Measurements from ENCODE around the gene APEX1. TPM values are rescaled to one million over a fixed set of nuclear protein-coding genes. Genes with fewer than 3 reads are reported as not detected.

The APEX1 gene
- total RNA-seq (2022; extraction: Qiagen RNA extraction; ENCODE audit: low read depth): 250 to 269 TPM (median 262 TPM) in 5 replicates

DNA sequence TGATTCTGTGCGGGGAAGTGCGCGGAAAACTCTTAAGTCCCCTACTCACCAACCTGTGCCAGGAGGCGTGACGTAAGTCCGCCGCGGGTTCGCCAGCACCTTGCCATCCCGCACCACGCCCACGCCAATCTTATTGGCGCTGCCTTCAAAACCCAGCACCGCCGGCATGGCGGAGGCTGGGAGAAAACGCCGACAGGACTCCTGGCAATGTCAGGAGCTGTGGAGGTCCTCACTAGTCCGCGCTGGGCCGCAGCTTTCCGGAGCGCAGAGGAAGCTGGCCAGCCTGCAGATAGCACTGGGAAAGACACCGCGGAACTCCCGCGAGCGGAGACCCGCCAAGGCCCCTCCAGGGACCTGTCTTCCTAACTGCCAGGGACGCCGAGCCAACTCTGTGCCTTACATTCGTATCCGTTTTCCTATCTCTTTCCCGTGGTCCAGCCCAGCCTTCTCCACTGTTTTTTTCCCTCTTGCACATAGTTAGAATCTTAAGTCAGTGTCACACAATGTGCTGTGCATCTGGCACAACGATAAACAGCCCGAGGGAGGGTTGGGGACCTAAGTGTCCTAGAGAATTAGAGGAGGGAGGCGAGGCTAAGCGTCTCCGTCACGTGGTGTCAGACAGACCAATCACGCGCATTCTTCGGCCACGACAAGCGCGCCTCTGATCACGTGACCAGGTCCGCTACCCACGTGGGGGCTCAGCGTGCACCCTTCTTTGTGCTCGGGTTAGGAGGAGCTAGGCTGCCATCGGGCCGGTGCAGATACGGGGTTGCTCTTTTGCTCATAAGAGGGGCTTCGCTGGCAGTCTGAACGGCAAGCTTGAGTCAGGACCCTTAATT, at the start of gene APEX1, which contains the start of gene OSGEP:
APEX1 (plus strand) TSS at position 711 of the 839 bp plus-strand sequence. CDS start 420 bp downstream, outside the sequence.
OSGEP (minus strand) TSS at position 297 of the 839 bp plus-strand sequence; CDS start at position 168, 129 bp downstream.

DNA sequence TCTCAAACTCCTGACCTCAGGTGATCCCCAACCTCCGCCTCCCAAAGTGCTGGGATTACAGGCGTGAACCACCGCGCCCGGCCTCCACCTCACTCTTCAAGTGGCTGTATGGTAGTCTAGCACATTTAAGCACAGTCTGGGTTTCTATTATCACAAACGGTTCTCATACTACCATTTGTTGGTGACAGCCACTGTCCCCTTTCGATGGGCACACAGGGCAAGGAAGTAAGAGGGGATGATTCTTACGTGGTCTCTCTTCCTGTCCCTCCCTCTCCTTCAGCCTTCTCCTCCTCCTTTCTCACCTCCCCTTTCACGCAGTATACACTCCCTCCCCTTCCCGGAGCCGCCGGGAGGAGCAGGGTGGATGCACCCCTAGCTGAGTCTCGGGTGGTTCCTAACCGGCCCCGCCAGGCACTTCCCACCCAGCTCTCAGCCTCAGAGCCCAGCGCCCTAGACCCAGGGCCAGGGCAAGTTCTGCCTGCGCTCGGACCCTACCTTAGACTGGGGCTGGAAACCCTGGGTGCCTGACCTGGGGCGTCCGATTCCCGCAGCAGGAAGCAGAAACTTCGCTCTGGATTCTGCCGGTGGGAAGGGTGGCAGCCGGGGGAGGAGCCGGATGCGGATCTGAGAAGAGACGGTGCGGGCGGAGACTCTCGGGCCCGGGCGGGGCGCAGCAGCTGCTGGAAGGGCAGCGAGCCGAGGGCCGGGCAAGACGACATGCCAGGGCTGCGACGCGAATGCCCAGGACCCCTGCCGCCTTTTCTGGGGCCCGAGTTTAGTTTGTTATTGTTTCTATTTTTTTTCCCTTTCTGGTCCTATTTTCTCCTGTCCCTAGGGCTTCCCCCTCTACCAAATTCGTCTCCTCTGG, 41.9 kb upstream of the APEX1 start, which contains the start of gene TEP1:
TEP1 (minus strand) TSS at position 626 of the 868 bp plus-strand sequence. CDS start 5,062 bp downstream, outside the sequence.

DNA sequence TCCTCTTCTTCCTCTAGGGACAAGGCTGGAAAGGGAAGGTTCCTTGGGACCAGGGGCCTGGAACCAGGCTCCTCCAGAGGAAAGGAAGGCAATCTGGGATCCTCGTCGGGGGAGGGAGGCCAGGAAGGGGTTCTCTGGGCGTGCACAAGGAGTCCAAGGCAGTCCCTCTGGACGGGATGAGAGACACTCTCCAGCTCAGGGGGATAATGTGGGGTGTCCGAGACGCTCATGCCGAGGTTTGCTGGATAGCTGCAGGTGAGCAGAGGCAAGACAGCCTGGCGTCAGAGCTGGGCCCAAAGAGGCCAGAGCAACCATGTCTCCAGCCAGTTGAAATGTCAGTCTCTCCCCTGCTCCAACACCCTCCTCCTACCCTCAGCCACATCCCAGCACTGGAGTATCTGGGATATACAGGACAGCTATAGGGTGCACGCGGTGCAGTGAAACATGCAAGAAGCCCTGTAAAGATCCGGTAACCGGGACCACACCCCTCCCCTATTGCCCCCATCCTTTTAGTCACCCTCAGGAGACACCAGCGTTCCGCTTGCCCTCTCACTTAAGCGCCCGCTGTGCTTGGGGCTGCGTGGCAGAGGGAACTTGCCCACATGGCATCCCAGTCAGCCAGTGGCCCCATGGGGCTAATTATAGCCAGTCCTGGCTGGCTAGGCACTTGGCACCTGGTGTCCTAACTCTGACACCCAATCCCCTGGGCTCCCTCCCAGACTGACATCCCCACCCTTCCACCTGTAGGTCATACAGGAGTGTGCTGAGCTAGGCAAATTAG, 19.3 kb upstream of the APEX1 start, which contains the start of gene KLHL33:
KLHL33 (minus strand) TSS at position 585 of the 781 bp plus-strand sequence; CDS start at position 230, 355 bp downstream.

DNA sequence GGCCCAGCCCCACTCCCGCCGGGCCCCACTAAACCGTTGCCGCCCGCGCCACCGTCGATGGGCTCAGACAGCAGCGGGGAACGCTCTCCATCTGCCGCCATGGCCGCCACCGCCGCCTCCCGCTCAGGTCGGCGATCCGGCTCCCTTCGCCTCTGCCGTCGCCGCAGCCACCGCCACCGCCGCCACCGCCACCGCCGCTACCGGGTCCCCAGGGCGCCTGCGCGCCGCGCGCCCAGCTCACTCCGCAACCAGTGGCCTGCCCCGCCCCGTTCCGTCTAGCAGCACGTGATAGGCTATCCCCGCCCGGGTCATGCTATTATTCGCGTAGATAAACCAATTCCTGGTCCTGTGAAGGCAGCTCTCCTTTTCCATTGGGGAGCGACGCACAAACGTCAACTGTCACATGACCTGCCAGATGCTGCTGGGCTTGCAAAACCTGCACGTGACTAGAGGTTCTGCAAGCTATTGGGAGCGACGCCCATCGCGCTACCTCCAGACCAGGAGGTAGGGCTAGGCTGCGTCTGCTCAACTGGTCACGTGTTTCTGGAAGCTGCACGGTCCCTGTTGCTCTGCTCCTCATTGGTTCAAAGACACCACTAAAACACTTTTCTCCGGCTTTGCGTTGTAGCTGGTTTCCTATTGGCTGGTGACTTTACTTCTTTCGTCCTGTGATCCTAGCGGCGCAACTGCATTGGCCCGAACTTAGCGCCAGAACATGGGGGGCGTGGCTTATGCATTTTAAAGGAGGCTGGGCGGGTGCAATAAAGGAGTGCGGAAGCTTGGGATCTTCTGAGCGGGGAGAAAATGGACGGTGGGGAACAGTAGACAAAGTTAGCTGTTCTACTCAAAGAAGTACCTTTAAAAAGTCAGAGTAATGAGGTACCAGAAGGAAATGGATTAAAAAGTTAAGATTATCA, 6.5 kb downstream of the APEX1 start, which contains the start of gene PIP4P1:
PIP4P1 (minus strand) TSS at position 210 of the 917 bp plus-strand sequence; CDS start at position 101, 109 bp downstream.

DNA sequence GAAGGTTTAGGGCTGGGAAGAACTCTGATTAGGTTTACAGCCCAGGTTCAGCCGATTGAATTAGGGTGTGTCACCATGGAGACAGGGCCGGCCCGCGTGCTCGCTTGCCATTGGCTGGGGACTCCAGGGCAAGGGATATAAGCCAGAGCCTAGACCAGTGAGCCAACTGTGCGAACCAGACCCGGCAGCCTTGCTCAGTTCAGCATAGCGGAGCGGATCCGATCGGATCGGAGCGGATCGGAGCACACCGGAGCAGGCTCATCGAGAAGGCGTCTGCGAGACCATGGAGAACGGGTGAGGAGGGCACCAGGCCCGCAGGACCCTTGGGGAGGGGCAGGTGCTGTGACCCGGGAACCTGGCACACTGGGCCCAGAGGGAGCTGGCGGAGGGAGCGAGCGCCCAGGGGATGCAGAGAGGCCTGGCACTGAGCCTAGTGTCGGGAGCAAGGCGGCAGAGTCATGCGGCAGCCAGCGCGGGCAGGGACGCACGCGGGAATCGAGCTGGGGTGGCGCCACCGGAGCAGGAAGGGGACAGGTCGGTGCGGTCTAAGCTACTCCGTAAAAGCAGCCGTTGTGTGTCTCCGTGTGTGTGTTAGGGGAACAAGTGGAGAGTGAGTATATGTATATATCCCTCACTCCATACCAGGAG, 14.3 kb downstream of the APEX1 start, which contains the start of gene PNP:
PNP (plus strand) TSS at position 165 of the 648 bp plus-strand sequence; CDS start at position 284, 119 bp downstream.

Other genes starting within 250 kb of the APEX1 start
- not detected in 5 replicates for gene OR11H6, start 231.5 kb upstream of the APEX1 start, total RNA-seq (2022; extraction: Qiagen RNA extraction; ENCODE audit: low read depth)
- gene OR11H7, start 226.2 kb upstream of the APEX1 start, total RNA-seq (2022; extraction: Qiagen RNA extraction; ENCODE audit: low read depth): not detected in 5 replicates
- not detected in 5 replicates for gene OR11H4, start 215.9 kb upstream of the APEX1 start, total RNA-seq (2022; extraction: Qiagen RNA extraction; ENCODE audit: low read depth)
- gene TTC5, start 149.3 kb upstream of the APEX1 start, total RNA-seq (2022; extraction: Qiagen RNA extraction; ENCODE audit: low read depth): 18.3 to 25.0 TPM (median 20.4 TPM) in 5 replicates
- 38.7 to 52.9 TPM (median 41.0 TPM) in 5 replicates for gene CCNB1IP1, start 121.9 kb upstream of the APEX1 start, total RNA-seq (2022; extraction: Qiagen RNA extraction; ENCODE audit: low read depth)
- gene PARP2, start 111.6 kb upstream of the APEX1 start, total RNA-seq (2022; extraction: Qiagen RNA extraction; ENCODE audit: low read depth): 19.5 to 25.9 TPM (median 22.4 TPM) in 5 replicates
- gene TEP1, start 41.7 kb upstream of the APEX1 start, total RNA-seq (2022; extraction: Qiagen RNA extraction; ENCODE audit: low read depth): 8.4 to 11.0 TPM (median 9.8 TPM) in 5 replicates
- gene KLHL33, start 19.1 kb upstream of the APEX1 start, total RNA-seq (2022; extraction: Qiagen RNA extraction; ENCODE audit: low read depth): not detected in 5 replicates
- gene OSGEP, start 414 bp upstream of the APEX1 start, total RNA-seq (2022; extraction: Qiagen RNA extraction; ENCODE audit: low read depth): 19.1 to 25.1 TPM (median 25.0 TPM) in 5 replicates
- gene PIP4P1, start 6.2 kb downstream of the APEX1 start, total RNA-seq (2022; extraction: Qiagen RNA extraction; ENCODE audit: low read depth): 29.2 to 44.4 TPM (median 33.0 TPM) in 5 replicates
- 167 to 193 TPM (median 175 TPM) in 5 replicates for gene PNP, start 14.2 kb downstream of the APEX1 start, total RNA-seq (2022; extraction: Qiagen RNA extraction; ENCODE audit: low read depth)
- 0.23 to 0.40 TPM (median 0.33 TPM) in 4 of 5 replicates, not detected in the other for gene RNASE10, start 50.3 kb downstream of the APEX1 start, total RNA-seq (2022; extraction: Qiagen RNA extraction; ENCODE audit: low read depth)
- gene RNASE9, start 105.8 kb downstream of the APEX1 start, total RNA-seq (2022; extraction: Qiagen RNA extraction; ENCODE audit: low read depth): not detected in 5 replicates
- gene RNASE11, start 132.8 kb downstream of the APEX1 start, total RNA-seq (2022; extraction: Qiagen RNA extraction; ENCODE audit: low read depth): not detected in 5 replicates
- not detected in 5 replicates for gene RNASE12, start 136.2 kb downstream of the APEX1 start, total RNA-seq (2022; extraction: Qiagen RNA extraction; ENCODE audit: low read depth)
- gene OR6S1, start 186.5 kb downstream of the APEX1 start, total RNA-seq (2022; extraction: Qiagen RNA extraction; ENCODE audit: low read depth): not detected in 5 replicates
- 5.3 to 8.7 TPM (median 6.2 TPM) in 5 replicates for gene RNASE4, start 229.3 kb downstream of the APEX1 start, total RNA-seq (2022; extraction: Qiagen RNA extraction; ENCODE audit: low read depth)
- 8.3 to 12.0 TPM (median 11.4 TPM) in 5 replicates for gene ANG, start 233.5 kb downstream of the APEX1 start, total RNA-seq (2022; extraction: Qiagen RNA extraction; ENCODE audit: low read depth)